Ascending aorta (tissue), 2 donors: ENCODE data around the gene EMSY. TPM values are rescaled to one million over a fixed set of nuclear protein-coding genes. Genes with fewer than 3 reads are reported as not detected.

Experiments
- DNase-seq, 2 donors: peaks; one replicate each; pipeline ENCODE4 v3.0.0-alpha.2; 2019; ENCODE audit warnings: low spot score in 2 of 2
- H3K27ac ChIP-seq, 2 donors: fragments of 200-600 bp; sonication (generic); one replicate each; pipeline ENCODE4 v1.5.1; 2016 to 2017; ENCODE audit warnings: mild to moderate bottlenecking in 1 of 2
- H3K27me3 ChIP-seq: fragments of 200-600 bp; sonication (generic); one replicate; pipeline ENCODE4 v1.5.1; 2017
- H3K36me3 ChIP-seq, 2 donors: fragments of 200-600 bp; sonication (generic); one replicate each; pipeline ENCODE4 v1.5.1; 2016
- H3K4me1 ChIP-seq, 2 donors: fragments of 200-600 bp; sonication (generic); one replicate each; pipeline ENCODE4 v1.5.1; 2016 to 2017; ENCODE audit warnings: mild to moderate bottlenecking in 1 of 2
- H3K4me3 ChIP-seq, 2 donors: fragments of 200-600 bp; sonication (generic); one replicate each; pipeline ENCODE4 v1.5.1; 2016 to 2017; ENCODE audit warnings: mild to moderate bottlenecking in 1 of 2
- H3K9me3 ChIP-seq, 2 donors: fragments of 200-600 bp; sonication (generic); one replicate each; pipeline ENCODE4 v1.5.1; 2016
- intact Hi-C: fragments of 100-400 bp; cut with DNase I; formaldehyde crosslinking; loops from one replicate; pipeline ENCODE4 v1.15.1; 2023
- total RNA-seq: library from RNA; depleted of rRNA; stranded (reverse); fragments of >200 nt; gene quantifications from one replicate; pipeline ENCODE4 v1.1.0, GENCODE V29; 2016
- TF ChIP-seq, protein P1 (sequence below), 3 experiments: fragments of 200-600 bp in 2 of 3; fragments of 450-650 bp in 1 of 3; sonication (generic) in 2 of 3; IDR thresholded peaks; one replicate each; pipeline ENCODE4 v1.5.1; 2016 to 2019; ENCODE audit warnings: antibody characterized with exemption in 3 of 3, mild to moderate bottlenecking in 1 of 3, moderate library complexity in 1 of 3

EMSY gene
- total RNA-seq, 1 donor from 2014 or later, result 7.5 TPM

GRCh38 chr11:76554767-76555166, 109.9 kb downstream of the EMSY start:
- Histone ChIP-seq H3K4me1 (no peaks in the 10 kb centered on the region), H3K36me3 (no peaks in the 10 kb centered on the region)
- intact Hi-C loops, result loop anchor here (1.0 kb wide), 1 partner anchor 126 kb away; no protein-coding TSS in a partner anchor

DNA sequence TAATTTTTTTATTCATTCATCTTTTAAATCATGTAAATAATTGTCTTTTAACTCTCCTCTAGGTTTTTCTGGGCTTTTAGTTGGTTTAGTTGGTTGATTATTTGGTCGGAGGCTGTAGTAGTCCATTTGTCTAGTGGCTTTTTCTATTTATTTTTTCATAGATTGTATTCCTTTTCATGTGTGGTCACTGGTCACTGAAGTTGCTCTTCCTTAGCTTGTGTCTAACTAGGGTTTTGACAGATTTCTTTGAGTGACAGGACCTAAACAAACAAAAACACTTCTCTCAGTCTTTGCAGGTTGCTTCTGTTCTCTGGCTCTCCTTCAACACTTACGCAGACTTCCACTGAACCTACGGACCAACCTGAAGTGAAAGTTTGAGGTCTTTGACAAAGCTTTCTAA, 112.6 kb downstream of the EMSY start:
- intact Hi-C loops, result no loop called here
- H3K36me3 ChIP-seq, result no peaks in the 10 kb centered on the region
- no peak for DNase-seq
- no peaks in the 10 kb centered on the region for H3K9me3 ChIP-seq
- H3K4me3 ChIP-seq, result no peak overlapping the region
- H3K4me1 ChIP-seq, result no peaks in the 10 kb centered on the region
- H3K27me3 ChIP-seq, result no peaks in the 10 kb centered on the region
- TF ChIP-seq, protein P1, sequence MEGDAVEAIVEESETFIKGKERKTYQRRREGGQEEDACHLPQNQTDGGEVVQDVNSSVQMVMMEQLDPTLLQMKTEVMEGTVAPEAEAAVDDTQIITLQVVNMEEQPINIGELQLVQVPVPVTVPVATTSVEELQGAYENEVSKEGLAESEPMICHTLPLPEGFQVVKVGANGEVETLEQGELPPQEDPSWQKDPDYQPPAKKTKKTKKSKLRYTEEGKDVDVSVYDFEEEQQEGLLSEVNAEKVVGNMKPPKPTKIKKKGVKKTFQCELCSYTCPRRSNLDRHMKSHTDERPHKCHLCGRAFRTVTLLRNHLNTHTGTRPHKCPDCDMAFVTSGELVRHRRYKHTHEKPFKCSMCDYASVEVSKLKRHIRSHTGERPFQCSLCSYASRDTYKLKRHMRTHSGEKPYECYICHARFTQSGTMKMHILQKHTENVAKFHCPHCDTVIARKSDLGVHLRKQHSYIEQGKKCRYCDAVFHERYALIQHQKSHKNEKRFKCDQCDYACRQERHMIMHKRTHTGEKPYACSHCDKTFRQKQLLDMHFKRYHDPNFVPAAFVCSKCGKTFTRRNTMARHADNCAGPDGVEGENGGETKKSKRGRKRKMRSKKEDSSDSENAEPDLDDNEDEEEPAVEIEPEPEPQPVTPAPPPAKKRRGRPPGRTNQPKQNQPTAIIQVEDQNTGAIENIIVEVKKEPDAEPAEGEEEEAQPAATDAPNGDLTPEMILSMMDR (IDR thresholded peaks at IDR 0.05), result no peak
- no peak overlapping the region for H3K27ac ChIP-seq

More at GRCh38 chr11:76554767-76555166, 109.9 kb downstream of the EMSY start:
- no peaks in the 10 kb centered on the region for H3K27me3 ChIP-seq
- no peak overlapping the region for H3K4me3 ChIP-seq
- H3K27ac ChIP-seq, result no peak overlapping the region
- TF ChIP-seq, protein P1 (IDR thresholded peaks at IDR 0.05), result no peak
- no peaks in the 10 kb centered on the region for H3K9me3 ChIP-seq
- DNase-seq, result no peak

GRCh38 chr11:76558473-76558872, 113.7 kb downstream of the EMSY start:
- H3K4me1 ChIP-seq, result no peaks in the 10 kb centered on the region
- DNase-seq, result no peak
- intact Hi-C loops, result no loop called here

DNA sequence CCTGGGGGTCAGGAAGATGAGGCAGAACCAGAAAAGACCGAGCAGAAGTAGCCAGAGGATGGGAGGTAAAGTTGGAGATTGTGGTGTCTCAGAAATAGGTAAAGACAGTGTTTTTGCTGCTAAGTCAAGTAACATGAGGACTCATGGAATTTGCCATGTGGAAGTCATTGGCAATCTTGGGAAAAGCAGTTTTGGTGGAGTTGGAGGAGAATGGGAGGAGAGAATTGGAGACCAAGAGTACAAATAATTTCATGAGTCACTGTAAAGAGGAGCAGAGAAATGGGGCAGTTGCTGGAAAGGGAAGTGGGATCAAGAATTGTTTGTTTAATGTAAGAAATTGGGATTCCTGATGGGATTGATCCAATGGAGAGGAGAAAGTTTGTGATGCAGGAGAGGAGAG, 114.1 kb downstream of the EMSY start:
- intact Hi-C loops, result no loop called here
- TF ChIP-seq, protein P1 (IDR thresholded peaks at IDR 0.05), result no peak
- H3K4me3 ChIP-seq, result no peak overlapping the region

More at GRCh38 chr11:76558473-76558872, 113.7 kb downstream of the EMSY start:
- Histone ChIP-seq H3K4me3 (no peak overlapping the region), H3K27me3 (no peaks in the 10 kb centered on the region), H3K36me3 (no peaks in the 10 kb centered on the region), H3K9me3 (no peaks in the 10 kb centered on the region), H3K27ac (no peak overlapping the region)
- TF ChIP-seq, protein P1 (IDR thresholded peaks at IDR 0.05), result no peak

DNA sequence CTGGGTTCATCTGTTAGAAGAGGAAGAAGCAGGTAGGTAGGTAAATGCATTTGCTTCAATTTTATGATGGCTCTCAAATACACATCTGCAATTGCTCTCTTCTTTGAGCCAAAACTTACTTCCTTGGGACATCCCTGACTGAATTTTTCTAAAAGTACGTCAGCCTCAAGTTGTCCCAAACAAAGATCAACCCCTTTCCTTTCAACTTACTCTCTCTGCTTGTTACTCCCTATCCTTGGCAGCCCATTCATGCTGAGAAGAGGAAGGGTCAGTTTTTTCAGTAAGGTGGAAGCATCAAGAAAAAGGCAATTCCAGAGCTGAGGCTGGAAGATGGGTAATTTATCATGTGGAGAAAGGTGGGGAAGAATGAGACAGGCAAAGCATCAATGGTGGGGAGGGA, 114.5 kb downstream of the EMSY start:
- TF ChIP-seq, protein P1 (IDR thresholded peaks at IDR 0.05), result no peak
- no peak overlapping the region for H3K27ac ChIP-seq
- no peaks in the 10 kb centered on the region for H3K9me3 ChIP-seq
- no peaks in the 10 kb centered on the region for H3K36me3 ChIP-seq
- no peak overlapping the region for H3K4me3 ChIP-seq
- no peak for DNase-seq
- no peaks in the 10 kb centered on the region for H3K27me3 ChIP-seq
- H3K4me1 ChIP-seq, result no peaks in the 10 kb centered on the region
- intact Hi-C loops, result no loop called here

More for the DNA sequence above, 114.1 kb downstream of the EMSY start:
- no peaks in the 10 kb centered on the region for H3K4me1 ChIP-seq
- no peak for DNase-seq
- no peaks in the 10 kb centered on the region for H3K27me3 ChIP-seq
- no peaks in the 10 kb centered on the region for H3K36me3 ChIP-seq
- H3K9me3 ChIP-seq, result no peaks in the 10 kb centered on the region
- no peak overlapping the region for H3K27ac ChIP-seq

GRCh38 chr11:76560219-76560618, 115.4 kb downstream of the EMSY start:
- intact Hi-C loops, result no loop called here
- TF ChIP-seq, protein P1 (IDR thresholded peaks at IDR 0.05), result no peak
- Histone ChIP-seq H3K36me3 (no peaks in the 10 kb centered on the region), H3K27me3 (no peaks in the 10 kb centered on the region), H3K4me1 (no peaks in the 10 kb centered on the region), H3K27ac (no peak overlapping the region), H3K4me3 (no peak overlapping the region), H3K9me3 (no peaks in the 10 kb centered on the region)
- no peak for DNase-seq
